ACC112 (cell line): ENCODE measurements around the gene ST3GAL4.

Experiments
- H2AFZ ChIP-seq: fragments of 200-600 bp; sonication (generic); one replicate; pipeline ENCODE4 v1.6.0; 2017; ENCODE audit warnings: antibody characterized with exemption, low read length; ENCODE audit not compliant: unreplicated experiment
- H3K27ac ChIP-seq: fragments of 200-600 bp; sonication (generic); 2 replicates; pipeline ENCODE4 v1.5.1; 2014; ENCODE audit warnings: low read depth, mild to moderate bottlenecking, antibody characterized with exemption, low read length, moderate library complexity
- H3K27me3 ChIP-seq: fragments of 200-600 bp; sonication (generic); 2 replicates; pipeline ENCODE4 v1.6.1; 2014; ENCODE audit warnings: mild to moderate bottlenecking, antibody characterized with exemption, low read length, moderate library complexity, mixed read lengths; ENCODE audit not compliant: insufficient read depth
- H3K36me3 ChIP-seq: fragments of 200-600 bp; sonication (generic); 2 replicates; pipeline ENCODE4 v1.6.1; 2016; ENCODE audit warnings: mild to moderate bottlenecking, antibody characterized with exemption, low read length, moderate library complexity, mixed read lengths; ENCODE audit not compliant: insufficient read depth
- H3K4me1 ChIP-seq: fragments of 200-600 bp; sonication (generic); one replicate; pipeline ENCODE4 v1.6.1; 2016; ENCODE audit warnings: low read length, mixed read lengths; ENCODE audit not compliant: insufficient read depth, unreplicated experiment, control insufficient read depth
- H3K4me3 ChIP-seq: fragments of 200-600 bp; sonication (generic); 2 replicates; pipeline ENCODE4 v1.5.1; 2014; ENCODE audit warnings: mild to moderate bottlenecking, low read depth, low read length
- H3K79me2 ChIP-seq: fragments of 200-600 bp; sonication (generic); one replicate; pipeline ENCODE4 v1.6.0; 2016; ENCODE audit warnings: low read length; ENCODE audit not compliant: control insufficient read depth, unreplicated experiment, insufficient read depth

The ST3GAL4 gene

DNA sequence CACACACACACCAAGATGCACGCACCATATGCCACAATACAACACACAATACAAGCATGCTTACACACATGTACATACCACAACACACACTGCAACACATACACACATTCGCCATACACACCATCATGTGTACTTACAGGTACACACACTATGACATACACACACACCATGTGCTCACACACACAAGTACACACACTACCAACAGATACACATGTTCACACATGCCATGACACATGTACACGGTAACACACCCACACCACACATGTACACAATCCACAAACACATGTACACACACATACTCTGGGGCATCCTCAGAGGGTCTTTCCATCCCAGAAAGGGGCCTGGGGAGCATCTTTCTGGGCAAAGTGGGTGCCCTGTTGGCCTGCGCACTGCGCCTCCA, 82.2 kb downstream of the ST3GAL4 start:
- H3K4me1 ChIP-seq = no peaks in the 10 kb centered on the region
- H3K27ac ChIP-seq = no peak overlapping the region
- no peaks in the 10 kb centered on the region for H3K27me3 ChIP-seq
- no peak overlapping the region for H2AFZ ChIP-seq
- H3K4me3 ChIP-seq = no peak overlapping the region
- H3K79me2 ChIP-seq = no peaks in the 10 kb centered on the region
- no peaks in the 10 kb centered on the region for H3K36me3 ChIP-seq

DNA sequence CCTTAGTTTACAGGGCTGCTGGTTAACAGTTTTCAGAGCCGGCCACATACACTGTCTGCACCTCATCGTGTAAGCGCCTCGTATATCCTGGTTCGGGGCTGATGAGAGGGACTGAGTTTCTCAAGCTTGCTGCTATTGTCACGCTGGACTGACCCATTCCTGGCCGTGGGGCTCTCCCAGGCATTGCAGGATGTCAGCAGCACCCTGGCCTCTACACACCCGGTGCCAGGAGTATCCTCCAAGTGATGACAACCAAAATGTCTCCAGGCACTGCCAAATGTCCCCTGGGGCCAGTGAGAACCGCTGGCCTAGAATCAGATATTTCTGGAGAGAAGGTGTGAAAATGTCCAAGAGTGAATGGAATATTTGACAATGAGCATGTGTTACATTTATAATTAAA, 82.8 kb downstream of the ST3GAL4 start:
- no peaks in the 10 kb centered on the region for H3K4me1 ChIP-seq
- no peaks in the 10 kb centered on the region for H3K79me2 ChIP-seq
- H2AFZ ChIP-seq = no peak overlapping the region
- H3K27me3 ChIP-seq = no peaks in the 10 kb centered on the region
- H3K4me3 ChIP-seq = no peak overlapping the region
- no peaks in the 10 kb centered on the region for H3K36me3 ChIP-seq
- no peak overlapping the region for H3K27ac ChIP-seq

- Histone ChIP-seq H3K36me3 (no peaks in the 10 kb centered on the region), H2AFZ (no peak overlapping the region), H3K79me2 (no peaks in the 10 kb centered on the region), H3K4me1 (no peaks in the 10 kb centered on the region), H3K4me3 (no peak overlapping the region), H3K27ac (no peak overlapping the region), H3K27me3 (no peaks in the 10 kb centered on the region)
Measured at GRCh38 chr11:126438691-126439090, 83.2 kb downstream of the ST3GAL4 start.

GRCh38 chr11:126440276-126440675, 84.8 kb downstream of the ST3GAL4 start:
- no peaks in the 10 kb centered on the region for H3K36me3 ChIP-seq
- no peak overlapping the region for H3K27ac ChIP-seq
- H2AFZ ChIP-seq = no peak overlapping the region
- H3K79me2 ChIP-seq = no peaks in the 10 kb centered on the region
- H3K4me1 ChIP-seq = no peaks in the 10 kb centered on the region
- no peaks in the 10 kb centered on the region for H3K27me3 ChIP-seq
- H3K4me3 ChIP-seq = no peak overlapping the region

- Histone ChIP-seq H3K4me3 (no peak overlapping the region), H3K27me3 (no peaks in the 10 kb centered on the region), H3K79me2 (no peaks in the 10 kb centered on the region), H3K27ac (no peak overlapping the region), H3K4me1 (no peaks in the 10 kb centered on the region), H3K36me3 (no peaks in the 10 kb centered on the region), H2AFZ (no peak overlapping the region)
Measured at GRCh38 chr11:126440792-126441514, 85.5 kb downstream of the ST3GAL4 start.

GRCh38 chr11:126443120-126443519, 87.6 kb downstream of the ST3GAL4 start:
- no peaks in the 10 kb centered on the region for H3K36me3 ChIP-seq
- no peaks in the 10 kb centered on the region for H3K4me1 ChIP-seq
- H3K27ac ChIP-seq = no peak overlapping the region
- no peaks in the 10 kb centered on the region for H3K27me3 ChIP-seq
- no peaks in the 10 kb centered on the region for H3K79me2 ChIP-seq
- no peak overlapping the region for H3K4me3 ChIP-seq
- H2AFZ ChIP-seq = no peak overlapping the region

DNA sequence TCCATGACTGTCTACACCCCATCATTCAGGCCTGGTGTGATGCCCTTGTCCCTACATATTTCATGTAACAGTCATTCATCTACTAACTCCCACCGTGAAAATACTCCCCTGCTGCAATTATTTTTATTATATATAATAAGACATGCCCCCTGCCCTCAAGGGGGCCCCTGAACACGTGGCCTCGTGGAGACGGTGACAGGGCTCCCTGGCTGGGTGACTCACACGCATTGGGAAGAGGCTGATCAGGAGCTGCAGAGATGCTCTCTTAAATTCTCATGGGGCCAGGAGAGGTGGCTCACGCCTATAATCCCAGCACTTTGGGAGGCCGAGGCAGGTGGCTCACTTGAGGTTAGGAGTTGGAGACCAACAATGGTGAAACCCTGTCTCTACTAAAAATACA, 88.6 kb downstream of the ST3GAL4 start:
- Histone ChIP-seq H3K27me3 (no peaks in the 10 kb centered on the region), H2AFZ (no peak overlapping the region), H3K79me2 (no peaks in the 10 kb centered on the region), H3K27ac (no peak overlapping the region), H3K4me3 (no peak overlapping the region), H3K4me1 (no peaks in the 10 kb centered on the region), H3K36me3 (no peaks in the 10 kb centered on the region)

- Histone ChIP-seq H2AFZ (no peak overlapping the region), H3K27ac (no peak overlapping the region), H3K4me3 (no peak overlapping the region), H3K79me2 (no peaks in the 10 kb centered on the region), H3K36me3 (no peaks in the 10 kb centered on the region), H3K4me1 (no peaks in the 10 kb centered on the region), H3K27me3 (no peaks in the 10 kb centered on the region)
Measured at GRCh38 chr11:126446581-126446980, 91.1 kb downstream of the ST3GAL4 start.

GRCh38 chr11:126450198-126450597, 94.7 kb downstream of the ST3GAL4 start:
- no peak overlapping the region for H3K4me3 ChIP-seq
- H3K27me3 ChIP-seq = peaks cover 21% of the 10 kb centered on the region
- H3K36me3 ChIP-seq = no peaks in the 10 kb centered on the region
- H3K79me2 ChIP-seq = no peaks in the 10 kb centered on the region
- no peaks in the 10 kb centered on the region for H3K4me1 ChIP-seq
- H3K27ac ChIP-seq = no peak overlapping the region
- H2AFZ ChIP-seq = no peak overlapping the region

GRCh38 chr11:126450806-126451205, 95.3 kb downstream of the ST3GAL4 start:
- H3K4me3 ChIP-seq = no peak overlapping the region
- peaks cover 21% of the 10 kb centered on the region for H3K27me3 ChIP-seq
- H2AFZ ChIP-seq = no peak overlapping the region
- no peaks in the 10 kb centered on the region for H3K79me2 ChIP-seq
- H3K4me1 ChIP-seq = no peaks in the 10 kb centered on the region
- no peaks in the 10 kb centered on the region for H3K36me3 ChIP-seq
- no peak overlapping the region for H3K27ac ChIP-seq

- Histone ChIP-seq H3K4me1 (no peaks in the 10 kb centered on the region), H3K36me3 (no peaks in the 10 kb centered on the region), H2AFZ (no peak overlapping the region), H3K27ac (no peak overlapping the region), H3K27me3 (peaks cover 21% of the 10 kb centered on the region), H3K4me3 (no peak overlapping the region), H3K79me2 (no peaks in the 10 kb centered on the region)
Measured at GRCh38 chr11:126451211-126451802, 95.8 kb downstream of the ST3GAL4 start.
